HG03469 (cell line): Measurements from ENCODE around the gene GIMAP6.
"Not testable (repeated sequence)": the region's sequence is repeated elsewhere in the genome, so short reads cannot be mapped to it uniquely, and the experiment has no call there.

Experiments used
- ATAC-seq: cut with Tn5 transposase; IDR thresholded peaks from one replicate; pipeline ENCODE4 v1.9.1; 2021; ENCODE audit warnings: mild to moderate bottlenecking, moderate library complexity, moderate number of reproducible peaks; ENCODE audit not compliant: unreplicated experiment

GIMAP6 gene

GRCh38 chr7:150648353-150649079, 16.3 kb upstream of the GIMAP6 start:
- no peak for ATAC-seq

GRCh38 chr7:150645259-150646020, 13.3 kb upstream of the GIMAP6 start:
- ATAC-seq: no peak

DNA sequence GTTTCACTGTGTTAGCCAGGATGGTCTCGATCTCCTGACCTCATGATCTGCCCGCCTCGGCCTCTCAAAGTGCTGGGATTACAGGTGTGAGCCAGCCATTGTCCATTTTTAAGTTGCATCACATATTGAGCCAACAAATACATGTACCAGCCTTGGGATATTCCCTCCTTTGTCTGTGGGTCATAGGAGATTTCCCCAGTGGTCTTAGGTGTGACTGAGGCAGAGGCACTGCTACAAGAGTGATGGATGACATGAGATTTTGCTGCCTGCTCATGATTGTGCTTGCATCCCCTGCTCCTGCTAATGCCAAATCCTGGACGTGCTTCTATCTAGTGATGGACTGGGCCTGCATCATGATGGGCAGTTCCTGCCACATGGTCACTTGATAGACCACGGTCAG, 10.7 kb upstream of the GIMAP6 start:
- no peak for ATAC-seq

DNA sequence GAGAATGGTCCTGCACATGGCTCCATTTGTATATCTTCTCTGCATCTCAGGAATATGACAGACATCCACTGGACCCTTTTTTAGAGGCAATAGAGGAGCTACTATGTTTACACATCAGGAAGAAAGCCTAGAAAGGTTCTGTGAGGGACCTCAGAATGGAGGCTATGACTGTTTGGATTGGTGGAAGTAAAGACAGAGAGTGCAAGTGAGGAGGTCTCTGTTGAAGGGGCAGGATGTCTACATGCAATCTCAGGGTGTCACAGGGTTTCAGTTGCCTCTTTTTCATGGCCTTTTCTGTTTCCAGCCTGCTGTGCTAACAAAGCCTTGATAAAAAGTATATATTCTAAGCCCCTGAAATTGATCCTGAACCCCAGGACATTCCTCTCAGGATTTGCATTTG, 9.7 kb upstream of the GIMAP6 start:
- ATAC-seq: no peak

DNA sequence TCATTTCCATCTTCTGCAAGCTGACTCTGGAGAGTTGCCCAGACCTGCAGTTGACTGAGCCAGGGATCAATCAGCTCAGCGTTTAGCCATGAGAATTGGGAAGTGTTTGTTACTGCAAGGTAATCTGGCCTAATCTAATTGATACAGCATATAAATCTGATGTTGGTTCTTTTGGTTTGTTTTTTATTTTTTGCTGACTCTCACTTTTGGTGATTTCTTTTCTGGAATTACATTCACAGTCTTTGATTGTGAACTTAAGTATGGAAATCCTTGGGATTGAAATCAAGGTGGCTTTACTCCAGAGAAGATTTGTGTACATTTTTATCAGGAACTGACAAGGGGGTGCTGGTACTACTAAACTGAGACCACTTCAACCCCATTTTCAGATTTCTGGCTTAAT, 1.7 kb upstream of the GIMAP6 start:
- ATAC-seq: no peak

DNA sequence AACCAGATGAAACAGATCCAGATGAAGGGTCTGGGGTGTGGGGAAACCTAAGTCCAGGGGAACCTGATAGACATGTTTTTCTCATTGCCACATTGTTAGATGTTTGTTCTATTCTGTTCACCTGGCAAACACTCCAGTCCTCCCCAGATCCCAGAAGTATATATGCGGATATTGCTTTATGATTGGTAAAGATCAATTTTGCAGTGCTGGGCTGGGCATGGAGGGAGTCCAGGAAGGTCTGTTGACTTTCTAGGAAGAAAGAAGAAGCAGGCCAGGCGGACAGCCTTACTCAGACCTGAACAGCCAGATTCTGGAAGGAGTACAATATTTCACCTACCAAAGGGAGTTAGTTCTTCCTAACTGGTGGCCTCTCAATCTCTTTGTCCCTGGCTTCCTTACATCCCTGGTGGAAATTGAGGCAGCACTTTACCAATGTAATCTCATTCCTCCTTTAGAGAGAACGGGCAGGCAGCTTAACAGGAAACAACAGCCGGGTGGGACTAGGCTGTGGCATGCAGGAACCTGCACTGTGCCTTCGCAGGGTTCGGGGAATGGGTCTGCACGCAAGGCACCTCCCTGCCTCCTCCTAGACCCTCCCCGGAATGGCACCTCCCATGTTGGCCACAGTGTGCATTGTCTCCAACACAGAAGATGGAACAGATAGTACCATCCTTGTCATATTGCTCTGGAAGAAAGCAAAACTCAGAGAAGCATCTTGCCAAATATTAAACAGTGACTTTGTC, 930 bp downstream of the GIMAP6 start:
- no peak for ATAC-seq

DNA sequence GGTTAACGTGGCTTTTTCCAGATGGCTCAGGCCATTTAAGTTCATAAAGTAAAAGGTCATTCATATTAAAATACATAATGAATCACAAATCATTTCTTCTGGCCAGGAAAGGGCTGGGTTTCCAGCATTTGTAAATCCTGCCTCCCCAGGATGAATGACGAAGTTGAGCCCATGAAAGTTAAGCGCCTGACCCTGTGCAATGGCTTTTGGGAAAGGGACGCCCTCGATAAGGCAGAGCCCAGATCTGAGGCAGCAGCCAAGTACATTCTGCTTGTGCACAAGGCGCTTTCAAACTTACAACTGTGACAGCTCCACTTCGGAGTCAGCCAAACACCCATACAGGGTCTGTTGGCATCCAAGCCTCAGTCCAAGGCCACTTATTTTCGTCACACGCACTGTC, 2.8 kb downstream of the GIMAP6 start:
- no peak for ATAC-seq

DNA sequence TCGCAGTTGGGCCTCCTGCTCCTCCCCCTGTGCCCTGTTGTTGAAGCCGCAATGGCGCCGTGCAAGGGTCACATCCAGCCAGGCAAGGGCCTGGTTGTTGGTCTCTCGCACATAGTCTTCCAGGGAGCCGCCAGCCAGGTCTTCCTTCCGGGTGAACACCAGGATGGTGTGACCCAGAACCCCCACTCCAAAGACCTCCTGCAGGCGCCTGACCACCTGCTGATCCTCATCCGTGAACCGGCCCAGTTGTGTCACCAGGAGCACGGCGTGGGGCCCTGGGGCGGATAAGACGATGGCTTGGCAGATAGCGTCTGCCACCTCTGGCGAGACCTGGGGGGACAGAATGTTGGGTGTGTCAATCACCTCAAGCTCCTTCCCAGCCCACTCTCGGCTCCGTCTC, 4.2 kb downstream of the GIMAP6 start:
- ATAC-seq: no peak

GRCh38 chr7:150626696-150627095, 5.5 kb downstream of the GIMAP6 start:
- ATAC-seq: no peak

DNA sequence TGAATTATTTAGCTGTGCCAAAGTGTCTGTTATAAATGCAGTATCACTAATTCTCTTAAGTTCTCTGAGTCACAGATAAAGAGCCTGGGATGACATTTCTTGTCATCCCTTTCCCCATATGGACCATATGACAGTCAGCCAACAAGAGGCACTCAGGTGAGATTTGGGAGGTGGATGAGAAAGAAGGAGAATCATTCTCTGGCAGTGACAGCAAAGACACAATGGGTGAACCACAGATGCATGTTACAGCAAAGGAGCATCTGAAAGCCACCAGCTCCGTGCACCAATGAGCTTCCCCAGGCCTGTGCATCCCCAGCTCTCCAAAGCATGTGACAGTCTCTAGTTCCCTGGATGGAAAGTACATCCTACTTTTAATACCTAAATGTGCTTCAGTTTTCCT, 10.8 kb downstream of the GIMAP6 start:
- no peak for ATAC-seq

DNA sequence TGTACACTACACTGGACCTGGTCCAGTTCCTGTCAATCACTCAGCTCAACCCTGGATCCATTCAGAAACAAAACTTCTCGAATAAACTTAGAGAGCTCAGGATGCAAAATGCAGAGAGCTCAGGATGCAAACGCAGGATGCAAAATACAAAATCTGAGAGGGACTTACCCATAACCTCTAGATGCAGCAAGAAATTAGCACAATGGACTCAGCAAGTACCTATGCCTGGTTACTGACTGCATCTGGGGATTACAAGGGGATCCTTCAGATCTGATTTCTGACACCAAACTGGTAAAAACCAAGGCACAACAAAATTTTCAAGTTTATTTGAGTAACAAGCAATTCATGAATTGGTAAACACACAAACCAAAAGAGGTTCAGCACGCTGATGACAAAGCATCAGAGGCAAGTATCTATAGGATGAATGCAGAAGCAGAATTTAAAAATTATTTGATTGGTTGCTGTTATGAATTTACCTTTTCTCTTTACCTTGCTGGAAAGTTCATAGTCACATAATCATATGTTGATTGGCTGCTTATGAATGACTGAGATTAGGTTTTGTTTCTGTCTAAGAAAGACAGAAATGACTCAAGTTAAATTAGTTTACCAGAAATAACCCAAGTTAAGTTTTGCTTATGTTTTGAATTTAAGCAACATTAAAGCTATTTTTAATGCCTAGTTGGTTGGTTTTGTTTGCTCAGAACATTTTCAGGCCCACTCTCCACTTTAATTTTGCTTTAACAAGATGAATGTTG, 11.4 kb downstream of the GIMAP6 start:
- no peak for ATAC-seq

- ATAC-seq: no peak
These were observed 12.1 kb downstream of the GIMAP6 start for GRCh38 chr7:150620061-150620460.

GRCh38 chr7:150615221-150615755, 16.9 kb downstream of the GIMAP6 start:
- not testable (repeated sequence) for ATAC-seq

DNA sequence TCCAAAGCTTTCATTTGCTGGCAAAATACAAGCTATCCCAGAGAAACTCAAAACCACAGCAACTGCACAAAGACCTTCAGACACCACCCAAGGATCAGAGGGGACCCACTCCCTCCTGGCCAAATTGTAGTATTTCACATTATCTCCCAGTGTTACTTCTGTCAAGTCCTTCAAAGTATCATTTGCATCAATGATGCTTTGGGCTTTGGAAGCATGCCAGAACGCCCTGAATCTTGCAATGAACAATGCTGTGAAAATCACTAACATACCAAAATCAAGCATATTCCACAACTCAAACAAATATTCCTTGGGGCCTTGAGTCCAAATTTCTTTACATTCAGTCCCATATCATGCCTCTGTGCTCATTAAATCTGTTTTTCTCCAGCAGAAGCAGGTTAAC, 17.8 kb downstream of the GIMAP6 start:
- ATAC-seq: not testable (repeated sequence)

DNA sequence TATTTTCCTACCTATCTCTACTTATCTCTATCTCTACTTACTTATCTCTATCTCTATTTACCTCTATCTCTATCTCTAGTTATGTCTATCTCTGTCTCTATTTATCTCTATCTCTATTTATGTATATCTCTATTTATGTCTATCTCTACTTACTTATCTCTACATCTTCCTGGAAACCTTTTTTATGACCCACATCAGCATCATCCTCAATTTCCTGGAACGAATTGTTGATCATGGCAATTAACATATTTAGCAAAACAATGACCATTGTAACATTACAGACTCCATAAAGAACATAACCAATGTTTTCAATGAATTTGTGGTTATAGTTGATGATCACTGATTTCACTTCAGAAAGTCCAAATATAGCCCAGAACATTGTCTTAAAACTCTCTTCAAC, 18.3 kb downstream of the GIMAP6 start:
- ATAC-seq: no peak

DNA sequence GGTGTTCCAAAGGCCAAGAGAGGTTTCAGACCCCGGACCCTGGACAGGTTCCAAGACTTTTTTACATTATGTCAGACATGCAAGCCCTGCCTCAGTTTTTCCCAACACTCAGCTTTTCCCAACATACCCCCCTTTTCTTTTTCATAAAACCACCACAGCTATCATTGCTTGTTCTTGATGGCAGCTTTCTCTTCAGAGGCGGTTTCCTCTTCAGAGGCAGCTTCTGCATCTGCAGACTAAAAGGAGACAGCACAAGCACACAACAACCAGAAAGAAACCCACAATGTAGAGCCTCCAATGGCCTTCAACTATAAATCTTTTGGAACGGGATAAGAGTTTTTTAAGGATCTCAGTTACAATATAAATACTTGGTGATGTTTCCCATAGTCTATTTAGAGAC, 19.3 kb downstream of the GIMAP6 start:
- ATAC-seq: no peak

DNA sequence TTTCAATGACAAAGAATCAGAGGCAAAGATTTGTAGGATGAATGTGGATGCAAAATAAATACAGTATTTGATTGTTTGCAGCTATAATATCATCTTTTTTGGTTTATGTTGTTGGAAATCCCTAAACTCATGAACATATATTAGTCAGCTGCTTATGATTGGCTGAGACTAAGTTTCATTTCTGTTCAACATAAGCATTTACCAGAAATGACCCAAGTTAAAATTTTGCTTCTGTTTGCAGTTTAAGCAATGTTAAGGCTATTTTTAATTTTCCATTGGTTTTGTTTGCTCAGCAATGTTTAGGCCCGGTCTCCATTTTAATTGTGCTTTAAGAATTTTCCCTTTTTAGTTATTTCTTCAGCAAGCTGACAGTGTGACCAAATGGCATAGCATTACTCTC, 22.0 kb downstream of the GIMAP6 start:
- ATAC-seq: no peak

- not testable (repeated sequence) for ATAC-seq
These were observed 28.6 kb downstream of the GIMAP6 start for GRCh38 chr7:150603600-150603999.

- ATAC-seq: no peak
These were observed 36.8 kb downstream of the GIMAP6 start for GRCh38 chr7:150595361-150595760.

DNA sequence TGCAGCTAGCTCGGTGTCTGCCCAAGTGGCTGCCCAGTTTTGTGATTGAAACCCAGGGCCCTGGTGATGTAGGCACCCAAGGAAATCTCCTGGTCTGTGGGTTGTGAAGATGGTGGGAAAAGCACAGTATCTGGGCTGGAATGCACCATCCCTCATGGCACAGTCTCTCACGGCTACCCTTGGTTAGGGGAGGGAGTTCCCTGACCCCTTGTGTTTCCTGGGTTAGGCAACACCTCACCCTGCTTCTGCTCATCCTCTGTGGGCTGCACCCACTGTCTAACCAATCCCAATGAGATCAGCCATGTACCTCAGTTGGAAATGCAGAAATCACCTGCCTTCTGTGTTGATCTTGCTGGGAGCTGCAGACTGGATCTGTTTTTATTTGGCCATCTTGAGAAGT, 37.4 kb downstream of the GIMAP6 start:
- ATAC-seq: no peak

DNA sequence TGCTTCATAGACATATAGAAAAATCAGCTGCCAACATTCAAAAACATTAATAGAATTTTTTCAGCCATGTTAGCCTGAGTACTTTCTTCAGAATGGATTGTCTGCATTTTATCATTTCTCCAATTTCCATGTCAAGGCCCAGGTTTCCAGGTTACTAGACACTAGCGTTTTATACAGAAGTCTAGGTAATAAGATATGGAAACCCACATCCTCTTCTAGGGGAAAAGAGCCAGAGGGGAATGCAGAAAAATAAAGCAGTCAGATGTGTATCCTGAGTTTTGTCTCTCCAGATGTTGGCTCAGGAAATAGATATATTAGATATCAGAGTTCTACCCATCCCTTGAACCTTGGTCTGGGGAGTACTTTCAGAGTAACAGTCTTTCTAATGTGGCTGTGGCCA, 44.6 kb downstream of the GIMAP6 start:
- no peak for ATAC-seq
